CD4-positive, alpha-beta T cell (primary cell): Measurements from ENCODE around the gene GBA2. TPM values are rescaled to one million over a fixed set of nuclear protein-coding genes. Genes with fewer than 3 reads are reported as not detected.

Experiments
- ATAC-seq: fragments of 200-7000 bp; cut with Tn5 transposase; one replicate; pipeline ENCODE4 v1.10.0; 2022; ENCODE audit warnings: mild to moderate bottlenecking; ENCODE audit not compliant: poor library complexity
- CTCF ChIA-PET: fragments of 350-600 bp; sonication (Branson Sonifier 250); formaldehyde crosslinking; loops from one replicate; lab custom pipeline; 2021; ENCODE audit warnings: antibody characterized with exemption, inconsistent platforms; lab: Charles Lee
- POLR2A ChIA-PET: fragments of 350-600 bp; sonication (Branson Sonifier 250); formaldehyde crosslinking; loops from one replicate; lab custom pipeline; 2021; ENCODE audit warnings: antibody characterized with exemption, inconsistent platforms; lab: Charles Lee
- DNase-seq, 14 experiments: peaks; one replicate each; pipeline ENCODE4 v3.0.0-alpha.2; 2013 to 2020; ENCODE audit warnings: mixed read lengths in 2 of 14
- H3K27ac ChIP-seq, 2 donors: one replicate each; pipeline versions ENCODE4 v1.5.1 to v1.7.0; 2013; ENCODE audit warnings: low read length in 2 of 2, low read depth in 1 of 2, mild to moderate bottlenecking in 1 of 2
- H3K27me3 ChIP-seq, 2 experiments: 1 replicate in 1 of 2; 2 replicates in 1 of 2; pipeline versions ENCODE4 v1.6.1 to v1.7.0; 2013; ENCODE audit warnings: low read length in 2 of 2, control low read depth in 1 of 2, mild to moderate bottlenecking in 1 of 2, moderate library complexity in 1 of 2; ENCODE audit not compliant: insufficient read depth in 2 of 2, control insufficient read depth in 1 of 2
- H3K36me3 ChIP-seq: one replicate; pipeline ENCODE4 v1.6.1; 2013; ENCODE audit warnings: low read length, control low read depth; ENCODE audit not compliant: insufficient read depth
- H3K4me1 ChIP-seq: one replicate; pipeline ENCODE4 v1.6.1; 2013; ENCODE audit warnings: low read length, control low read depth; ENCODE audit not compliant: insufficient read depth
- H3K4me3 ChIP-seq: one replicate; pipeline ENCODE4 v1.5.1; 2013; ENCODE audit warnings: mild to moderate bottlenecking, low read length, moderate library complexity
- H3K9me3 ChIP-seq, 2 experiments: 1 replicate in 1 of 2; 2 replicates in 1 of 2; pipeline versions ENCODE4 v1.6.1 to v1.7.0; 2013; ENCODE audit warnings: low read length in 2 of 2, mild to moderate bottlenecking in 2 of 2, control low read depth in 1 of 2, moderate library complexity in 1 of 2; ENCODE audit not compliant: control insufficient read depth in 1 of 2, insufficient read depth in 1 of 2
- H3K27ac Mint-ChIP-seq: one replicate; pipeline ENCODE4 v1.8.0; 2020; ENCODE audit warnings: mixed read lengths
- H3K27me3 Mint-ChIP-seq: one replicate; pipeline ENCODE4 v1.8.0; 2021; ENCODE audit warnings: mixed read lengths
- H3K36me3 Mint-ChIP-seq: one replicate; pipeline ENCODE4 v1.8.0; 2021; ENCODE audit warnings: low read depth, mixed read lengths
- H3K4me1 Mint-ChIP-seq: one replicate; pipeline ENCODE4 v1.8.0; 2021; ENCODE audit warnings: low read depth, mixed read lengths
- H3K4me3 Mint-ChIP-seq: one replicate; pipeline ENCODE4 v1.8.0; 2020; ENCODE audit warnings: mild to moderate bottlenecking, mixed read lengths
- H3K9me3 Mint-ChIP-seq: one replicate; pipeline ENCODE4 v1.8.0; 2020; ENCODE audit warnings: mixed read lengths
- CTCF ChIP-seq: fragments of 200-600 bp; IDR thresholded peaks from one replicate; pipeline ENCODE4 v1.8.0; 2022; ENCODE audit warnings: antibody characterized with exemption, mild to moderate bottlenecking
- intact Hi-C, 2 experiments: fragments of 100-400 bp; cut with DNase I in 1 of 2; cut with micrococcal nuclease in 1 of 2; formaldehyde crosslinking; loops; one replicate each; pipeline versions ENCODE4 v1.15.1 to v1.9.0; 2023 to 2025; cut with DNase I, micrococcal nuclease
- total RNA-seq, 174 experiments: library from RNA in 2 of 174; stranded (reverse) in 2 of 174; gene quantifications; one replicate each; pipeline ENCODE4 v1.2.3 and lab custom pipeline; 2021 to 2026

The GBA2 gene
- total RNA-seq, 2 experiments from 2014 or later, result 17.3 to 18.6 TPM

- peaks cover 61% of the 10 kb centered on the region for H3K4me1 Mint-ChIP-seq
- Histone ChIP-seq H3K9me3 (no peaks in the 10 kb centered on the region), H3K4me1 (peaks cover 20% of the 10 kb centered on the region), H3K27ac (no peak overlapping the region), H3K27me3 (no peaks in the 10 kb centered on the region), H3K4me3 (no peak overlapping the region), H3K36me3 (peaks cover under 1% of the 10 kb centered on the region)
- no peak for TF ChIP-seq CTCF
- CTCF ChIA-PET, result interaction anchor here (0.8 to 1.0 kb wide), 2 partner anchors 30 to 65 kb away, joined by 3 read pairs; no protein-coding TSS in a partner anchor
- intact Hi-C loops, result no loop called here
- H3K27ac Mint-ChIP-seq, result no peak overlapping the region
- peak overlapping the region; percentile 49 for H3K4me3 Mint-ChIP-seq
- ATAC-seq, result no peak
- POLR2A ChIA-PET, result no interaction called here
- peaks cover 9% of the 10 kb centered on the region for H3K36me3 Mint-ChIP-seq
- H3K9me3 Mint-ChIP-seq, result no peaks in the 10 kb centered on the region
- no peak for DNase-seq
- no peaks in the 10 kb centered on the region for H3K27me3 Mint-ChIP-seq
Observed at GRCh38 chr9:35759795-35760194, 10.8 kb upstream of the GBA2 start.

- ChIA-PET CTCF (interaction anchor here (1.0 to 1.5 kb wide), 3 partner anchors 22 to 155 kb away, joined by 3 to 4 read pairs (median 3); no protein-coding TSS in a partner anchor), POLR2A (interaction anchor here (0.8 to 2.6 kb wide), 2 partner anchors 10 to 11 kb away, joined by 5 to 19 read pairs; partner anchors contain the start of genes GBA2 and RGP1)
- Mint-ChIP-seq H3K36me3 (peaks cover 15% of the 10 kb centered on the region), H3K4me3 (peak overlapping the region; percentile 95), H3K27ac (peak overlapping the region; percentile 72), H3K4me1 (peaks cover 61% of the 10 kb centered on the region), H3K27me3 (no peaks in the 10 kb centered on the region), H3K9me3 (no peaks in the 10 kb centered on the region)
- TF ChIP-seq CTCF, result no peak
- Histone ChIP-seq H3K27me3 (no peaks in the 10 kb centered on the region), H3K4me3 (no peak overlapping the region), H3K4me1 (peaks cover 20% of the 10 kb centered on the region), H3K9me3 (no peaks in the 10 kb centered on the region), H3K36me3 (peaks cover 11% of the 10 kb centered on the region), H3K27ac (peak overlapping the region in 1 of 2 donors; percentile 3)
- ATAC-seq, result no peak
- intact Hi-C loops, result no loop called here
- no peak for DNase-seq
Observed at GRCh38 chr9:35758475-35759050, 9.5 kb upstream of the GBA2 start.

- Histone ChIP-seq H3K4me1 (peaks cover 20% of the 10 kb centered on the region), H3K27me3 (no peaks in the 10 kb centered on the region), H3K9me3 (no peaks in the 10 kb centered on the region), H3K27ac (peak overlapping the region in 1 of 2 donors; percentile 3), H3K36me3 (peaks cover 18% of the 10 kb centered on the region), H3K4me3 (peak overlapping the region; percentile 91)
- Mint-ChIP-seq H3K4me1 (peaks cover 57% of the 10 kb centered on the region), H3K27me3 (no peaks in the 10 kb centered on the region), H3K27ac (peak overlapping the region; percentile 72), H3K36me3 (peaks cover 22% of the 10 kb centered on the region), H3K4me3 (peak overlapping the region; percentile 95), H3K9me3 (no peaks in the 10 kb centered on the region)
- no peak for TF ChIP-seq CTCF
- ATAC-seq (no peak), DNase-seq (no peak)
- ChIA-PET CTCF (interaction anchor here (1.0 to 1.8 kb wide), 3 partner anchors 10 to 154 kb away, joined by 3 to 10 read pairs (median 4); partner anchors contain the start of genes GBA2 and RGP1), POLR2A (interaction anchor here (2.6 kb wide), 1 partner anchor 10 kb away, joined by 19 read pairs; no protein-coding TSS in a partner anchor)
- intact Hi-C loops, result loop anchor here in 1 of 2 experiments (2.0 kb wide), 1 partner anchor 25 kb away; the partner anchor contains the start of genes CREB3 and TLN1
Observed at GRCh38 chr9:35757892-35758275, 8.9 kb upstream of the GBA2 start.
